Stimulated activated CD8-positive, alpha-beta memory T cell treated with anti-CD3 and anti-CD28 coated beads, Interleukin-4, amount 100 ng/mL, for 48 hours (primary cell): ENCODE measurements around the gene DNAJC4.
A peak's percentile ranks its signal among the peaks of the same experiment; 100 is the strongest.

Source experiments
- DNase-seq: peaks from one replicate; pipeline ENCODE4 v3.0.0-alpha.2; 2020

The DNAJC4 gene

GRCh38 chr11:64208796-64209562 lies 21.4 kb upstream of the DNAJC4 start:
- DNase-seq = no peak

GRCh38 chr11:64209563-64209843 lies 20.8 kb upstream of the DNAJC4 start:
- no peak for DNase-seq

- DNase-seq = no peak
These were observed 19.9 kb upstream of the DNAJC4 start for GRCh38 chr11:64210301-64211020.

- no peak for DNase-seq
These were observed 19.0 kb upstream of the DNAJC4 start for GRCh38 chr11:64211181-64211872.

GRCh38 chr11:64216879-64217278 lies 13.5 kb upstream of the DNAJC4 start:
- no peak for DNase-seq

- DNase-seq = no peak
These were observed 11.6 kb upstream of the DNAJC4 start for GRCh38 chr11:64218628-64219353.

- DNase-seq = no peak
These were observed 11.0 kb upstream of the DNAJC4 start for GRCh38 chr11:64219354-64219684.

- no peak for DNase-seq
These were observed 10.6 kb upstream of the DNAJC4 start for GRCh38 chr11:64219755-64220154.

GRCh38 chr11:64220271-64220670 lies 10.1 kb upstream of the DNAJC4 start:
- no peak for DNase-seq

GRCh38 chr11:64220798-64221197 lies 9.6 kb upstream of the DNAJC4 start:
- DNase-seq = no peak

- peak; percentile 25 for DNase-seq
These were observed 7.7 kb upstream of the DNAJC4 start for GRCh38 chr11:64222651-64223000.

- peak; percentile 26 for DNase-seq
These were observed 7.2 kb upstream of the DNAJC4 start for GRCh38 chr11:64223001-64223651.

- DNase-seq = peak; percentile 29
These were observed 6.0 kb upstream of the DNAJC4 start for GRCh38 chr11:64224151-64224890.

GRCh38 chr11:64224891-64225607 lies 5.3 kb upstream of the DNAJC4 start:
- no peak for DNase-seq

- peak; percentile 98 for DNase-seq
These were observed 4.5 kb upstream of the DNAJC4 start, which contains the start of the genes NUDT22 and TRPT1 for GRCh38 chr11:64225608-64226506. Gene NUDT22 (plus strand): TSS chr11:64226274. CDS start chr11:64226653, 379 bp downstream. Gene TRPT1 (minus strand): TSS chr11:64226186. CDS start chr11:64225860, 326 bp downstream.

- peak; percentile 79 for DNase-seq
These were observed 3.8 kb upstream of the DNAJC4 start for GRCh38 chr11:64226507-64227051.

- no peak for DNase-seq
These were observed 2.9 kb upstream of the DNAJC4 start for GRCh38 chr11:64227405-64227956.

GRCh38 chr11:64229090-64229743 lies 1.1 kb upstream of the DNAJC4 start:
- DNase-seq = no peak

- DNase-seq = no peak
These were observed 591 bp upstream of the DNAJC4 start for GRCh38 chr11:64229744-64230170.
